A549 (cell line): ENCODE data around the gene YTHDC2. TPM values are rescaled to one million over a fixed set of nuclear protein-coding genes. Genes with fewer than 3 reads are reported as not detected.
"Not testable (repeated sequence)": the region's sequence is repeated elsewhere in the genome, so short reads cannot be mapped to it uniquely, and the experiment has no call there.

Experiments used
- ATAC-seq, 2 experiments: fragments of 200-7000 bp in 1 of 2; fragments of >200 bp in 1 of 2; cut with Nextera tagmentation in 1 of 2; cut with Tn5 transposase in 1 of 2; 3 replicates each; pipeline versions ENCODE4 v1.8.0 to v1.9.1; 2018 to 2020; ENCODE audit warnings: mild to moderate bottlenecking in 1 of 2, moderate library complexity in 1 of 2
- CTCF ChIA-PET: fragments of 300-600 bp; sonication (Branson Sonifier 250); formaldehyde crosslinking; extraction: SDS; loops from one replicate; lab custom pipeline; 2021; ENCODE audit warnings: antibody characterized with exemption, inconsistent platforms; lab: Yijun Ruan, JAX
- POLR2A ChIA-PET: fragments of 350-600 bp; formaldehyde crosslinking; extraction: SDS; loops from one replicate; lab custom pipeline; 2021; ENCODE audit warnings: antibody characterized with exemption, inconsistent platforms; lab: Yijun Ruan, JAX
- DNase-seq, 2 experiments: peaks; one replicate each; pipeline versions ENCODE4 v3.0.0 to v3.0.0-alpha.2; 2011 to 2016; ENCODE audit warnings: low read depth in 1 of 2, low spot score in 1 of 2
- FAIRE-seq: peaks from 2 replicates; lab custom pipeline; 2011; peaks lifted over from hg19 to GRCh38; lab: Jason Lieb, UNC
- H3K27ac ChIP-seq, 2 experiments: fragments of >200 bp; sonication (Bioruptor Twin); formaldehyde crosslinking; 3 replicates each; pipeline ENCODE4 v1.5.1; 2016 to 2017
- H3K4me1 ChIP-seq: fragments of >200 bp; sonication (Bioruptor Twin); formaldehyde crosslinking; 3 replicates; pipeline ENCODE4 v1.6.1; 2016
- H3K4me2 ChIP-seq: fragments of >200 bp; sonication (Bioruptor Twin); formaldehyde crosslinking; 3 replicates; pipeline ENCODE4 v1.6.1; 2016
- H3K4me3 ChIP-seq: fragments of >200 bp; sonication (Bioruptor Twin); formaldehyde crosslinking; 3 replicates; pipeline ENCODE4 v1.5.1; 2016
- H3K9me3 ChIP-seq: fragments of >200 bp; sonication (Bioruptor Twin); formaldehyde crosslinking; 3 replicates; pipeline ENCODE4 v1.6.1; 2016
- BHLHE40 ChIP-seq: IDR thresholded peaks from 2 replicates; pipeline ENCODE4 v1.6.1; 2012; ENCODE audit warnings: low read depth, low read length, inconsistent platforms
- CBX2 ChIP-seq: fragments of 200-600 bp; sonication (generic); IDR thresholded peaks from 2 replicates; pipeline ENCODE4 v1.6.1; 2016; ENCODE audit warnings: low read depth, mild to moderate bottlenecking, borderline replicate concordance
- CHD4 ChIP-seq: fragments of 200-600 bp; sonication (generic); IDR thresholded peaks from 2 replicates; pipeline ENCODE4 v1.6.1; 2016; ENCODE audit warnings: antibody characterized with exemption, mild to moderate bottlenecking, borderline replicate concordance
- EHMT2 ChIP-seq: fragments of 200-600 bp; sonication (generic); IDR thresholded peaks from 2 replicates; pipeline ENCODE4 v1.6.1; 2016; ENCODE audit warnings: antibody characterized with exemption, low read depth, mild to moderate bottlenecking, moderate library complexity
- ESRRA ChIP-seq: fragments of 150-350 bp; IDR thresholded peaks from 2 replicates; pipeline ENCODE4 v1.6.1; 2014; ENCODE audit warnings: mild to moderate bottlenecking, low read length, borderline replicate concordance
- FOXS1 ChIP-seq: fragments of 250-450 bp; sonication (Bioruptor Pico); IDR thresholded peaks from 2 replicates; pipeline ENCODE4 v1.5.0; 2020; ENCODE audit warnings: mild to moderate bottlenecking, moderate library complexity
- GATA3 ChIP-seq: IDR thresholded peaks from 2 replicates; pipeline ENCODE4 v1.6.1; 2012; ENCODE audit warnings: borderline replicate concordance
- HDAC2 ChIP-seq: fragments of 200-600 bp; sonication (generic); IDR thresholded peaks from 2 replicates; pipeline ENCODE4 v1.6.1; 2016
- HOXA7 ChIP-seq: fragments of 250-450 bp; sonication (Bioruptor Pico); IDR thresholded peaks from 2 replicates; pipeline ENCODE4 v1.5.0; 2020; ENCODE audit warnings: mild to moderate bottlenecking, moderate library complexity
- HOXB13 ChIP-seq: fragments of 250-450 bp; sonication (Bioruptor Pico); IDR thresholded peaks from 2 replicates; pipeline ENCODE4 v1.5.0; 2020; ENCODE audit warnings: low read depth, mild to moderate bottlenecking, moderate library complexity
- KDM1A ChIP-seq: fragments of 200-600 bp; sonication (generic); IDR thresholded peaks from 2 replicates; pipeline ENCODE4 v1.6.1; 2016; ENCODE audit warnings: low read depth, mild to moderate bottlenecking
- MAFK ChIP-seq: fragments of 450-650 bp; IDR thresholded peaks from 2 replicates; pipeline ENCODE4 v1.6.1; 2014; ENCODE audit not compliant: partially characterized antibody
- NPAS2 ChIP-seq: fragments of 250-450 bp; sonication (Bioruptor Pico); IDR thresholded peaks from 2 replicates; pipeline ENCODE4 v1.8.0; 2022; ENCODE audit warnings: mild to moderate bottlenecking, moderate library complexity, borderline replicate concordance
- NR3C1 ChIP-seq: fragments of >200 bp; sonication (Bioruptor Twin); formaldehyde crosslinking; IDR thresholded peaks from 3 replicates; pipeline ENCODE4 v1.6.1; 2017
- POLR2A ChIP-seq: IDR thresholded peaks from 2 replicates; pipeline ENCODE4 v1.6.1; 2012; ENCODE audit warnings: mild to moderate bottlenecking, low read length
- RCOR1 ChIP-seq: fragments of 150-350 bp; IDR thresholded peaks from 2 replicates; pipeline ENCODE4 v1.6.1; 2014; ENCODE audit warnings: antibody characterized with exemption, low read length, low read depth
- SMC3 ChIP-seq: fragments of >200 bp; sonication (Bioruptor Twin); formaldehyde crosslinking; IDR thresholded peaks from 3 replicates; pipeline ENCODE4 v1.6.1; 2018; ENCODE audit warnings: inconsistent platforms
- TP53 ChIP-seq: fragments of 250-450 bp; sonication (Bioruptor Pico); IDR thresholded peaks from 2 replicates; pipeline ENCODE4 v1.5.0; 2021; ENCODE audit warnings: mild to moderate bottlenecking, moderate library complexity
- ZNF302 ChIP-seq: fragments of 250-450 bp; sonication (Bioruptor Pico); IDR thresholded peaks from 2 replicates; pipeline ENCODE4 v1.9.0; 2021; ENCODE audit warnings: inconsistent platforms, mild to moderate bottlenecking, moderate library complexity
- WGBS: methylation state at CpG from one replicate; pipeline ENCODE4 v1.1.6; 2017; ENCODE audit errors: missing lambda C conversion rate; 5-methylcytosine and 5-hydroxymethylcytosine counted together
- polyA plus RNA-seq, 4 experiments: library from polyadenylated mRNA; depleted of rRNA in 3 of 4; stranded (reverse); fragments of >200 nt; fragmentation: RNase III in 1 of 4; extraction: RNeasy Plus Mini Kit Qiagen cat#74134 plus additional on column Dnase treatment in 1 of 4; gene quantifications; 2 replicates in 3 of 4; 3 replicates in 1 of 4; pipeline ENCODE4 v1.2.3, GENCODE V29; 2011 to 2017
- TF ChIP-seq, protein P1 (sequence below): IDR thresholded peaks from 2 replicates; pipeline ENCODE4 v1.6.1; 2012
- TF ChIP-seq, protein P2 (sequence below): IDR thresholded peaks from 2 replicates; pipeline ENCODE4 v1.6.1; 2012
- TF ChIP-seq, protein P3 (sequence below): fragments of 150-350 bp; IDR thresholded peaks from 2 replicates; pipeline ENCODE4 v1.6.1; 2014; ENCODE audit warnings: low read depth, mild to moderate bottlenecking, low read length

The YTHDC2 gene
- polyA plus RNA-seq, 2 of the 4 experiments (the other 2 are of a cell fraction), result 16.4 to 19.0 TPM

DNA sequence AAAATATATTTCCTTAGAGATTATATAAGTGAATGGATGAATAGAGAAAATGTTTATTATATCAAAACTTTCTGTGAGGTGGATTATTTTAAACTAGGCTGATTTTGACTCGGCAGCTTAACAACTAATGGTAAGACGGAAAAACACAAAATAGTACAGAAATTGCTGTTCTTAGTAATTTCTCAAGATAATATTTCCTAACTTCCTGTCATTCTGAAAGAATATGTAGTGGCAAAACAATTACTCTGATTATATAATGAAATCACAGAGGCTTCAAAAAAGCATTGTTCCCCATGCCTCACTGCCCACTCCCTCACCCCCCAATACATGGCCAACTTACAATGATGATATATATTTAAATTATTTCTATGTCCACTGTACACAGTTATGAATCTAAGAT lies 85.4 kb downstream of the YTHDC2 start:
- Histone ChIP-seq H3K4me1 (no peaks in the 10 kb centered on the region), H3K9me3 (no peaks in the 10 kb centered on the region), H3K27ac (no peak overlapping the region), H3K4me3 (no peak overlapping the region), H3K4me2 (no peak overlapping the region)
- POLR2A ChIA-PET, result no interaction called here
- FAIRE-seq, result no peak
- DNase-seq, result no peak
- WGBS, result 93% methylated on average over 2 of the region's 2 CpGs
- TF ChIP-seq KDM1A, result no peak
- no peak for TF ChIP-seq ZNF302 (CRISPR knock-in tag)
- no peak for TF ChIP-seq FOXS1
- TF ChIP-seq, protein P1, sequence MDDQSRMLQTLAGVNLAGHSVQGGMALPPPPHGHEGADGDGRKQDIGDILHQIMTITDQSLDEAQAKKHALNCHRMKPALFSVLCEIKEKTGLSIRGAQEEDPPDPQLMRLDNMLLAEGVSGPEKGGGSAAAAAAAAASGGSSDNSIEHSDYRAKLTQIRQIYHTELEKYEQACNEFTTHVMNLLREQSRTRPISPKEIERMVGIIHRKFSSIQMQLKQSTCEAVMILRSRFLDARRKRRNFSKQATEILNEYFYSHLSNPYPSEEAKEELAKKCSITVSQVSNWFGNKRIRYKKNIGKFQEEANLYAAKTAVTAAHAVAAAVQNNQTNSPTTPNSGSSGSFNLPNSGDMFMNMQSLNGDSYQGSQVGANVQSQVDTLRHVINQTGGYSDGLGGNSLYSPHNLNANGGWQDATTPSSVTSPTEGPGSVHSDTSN, result no peak
- no peak for TF ChIP-seq GATA3
- no peak for TF ChIP-seq NPAS2 (CRISPR knock-in tag)
- TF ChIP-seq HDAC2, result no peak
- TF ChIP-seq TP53 (CRISPR knock-in tag), result no peak
- TF ChIP-seq CBX2, result no peak
- no peak for TF ChIP-seq POLR2A
- no peak for TF ChIP-seq ESRRA
- TF ChIP-seq BHLHE40, result no peak
- no peak for TF ChIP-seq SMC3
- no peak for TF ChIP-seq MAFK
- no peak for ATAC-seq
- CTCF ChIA-PET, result interaction anchor here (1.5 to 2.9 kb wide), 2 partner anchors 13 to 603 kb away, joined by 6 to 9 read pairs; no protein-coding TSS in a partner anchor

DNA sequence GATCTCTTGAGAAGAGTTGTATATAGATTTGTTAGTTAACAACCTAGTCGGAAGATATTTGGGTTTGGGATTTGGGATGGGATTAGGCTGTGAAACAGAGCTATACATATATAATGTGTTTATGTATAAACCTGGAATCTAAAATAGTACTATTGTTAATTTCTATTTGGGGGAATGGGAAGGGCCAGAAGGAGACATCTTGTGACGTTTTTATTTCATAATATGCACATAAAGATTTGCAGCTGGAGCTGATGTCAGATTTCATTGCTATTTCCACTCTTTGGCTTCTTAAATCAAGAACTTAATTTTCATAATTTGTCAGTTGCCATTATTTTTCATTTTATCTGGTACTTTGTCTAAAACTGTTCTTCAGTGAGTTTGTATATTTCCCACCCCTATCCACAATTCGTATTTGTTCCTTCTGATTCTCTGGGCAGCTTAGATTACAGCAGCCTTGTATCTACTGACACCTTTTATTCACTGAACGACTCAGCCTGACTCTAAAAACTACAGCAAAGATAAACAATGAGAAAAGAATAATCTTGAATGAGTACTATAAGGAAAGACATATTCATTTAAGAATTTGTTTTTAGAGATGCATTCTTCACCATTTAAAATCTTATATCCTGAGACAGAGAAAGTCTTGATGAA lies 86.9 kb downstream of the YTHDC2 start:
- no peak overlapping the region for H3K27ac ChIP-seq
- CTCF ChIA-PET, result interaction anchor here (0.7 to 2.9 kb wide), 3 partner anchors 12 to 849 kb away, joined by 3 to 9 read pairs (median 3); no protein-coding TSS in a partner anchor
- POLR2A ChIA-PET, result no interaction called here
- no peaks in the 10 kb centered on the region for H3K9me3 ChIP-seq
- H3K4me3 ChIP-seq, result no peak overlapping the region
- no peak for DNase-seq
- H3K4me2 ChIP-seq, result no peak overlapping the region
- H3K4me1 ChIP-seq, result no peaks in the 10 kb centered on the region
- TF ChIP-seq, protein P2, sequence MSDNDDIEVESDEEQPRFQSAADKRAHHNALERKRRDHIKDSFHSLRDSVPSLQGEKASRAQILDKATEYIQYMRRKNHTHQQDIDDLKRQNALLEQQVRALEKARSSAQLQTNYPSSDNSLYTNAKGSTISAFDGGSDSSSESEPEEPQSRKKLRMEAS, result no peak
- ATAC-seq, result no peak
- FAIRE-seq, result no peak
- 65% methylated on average over 4 of the region's 4 CpGs for WGBS

DNA sequence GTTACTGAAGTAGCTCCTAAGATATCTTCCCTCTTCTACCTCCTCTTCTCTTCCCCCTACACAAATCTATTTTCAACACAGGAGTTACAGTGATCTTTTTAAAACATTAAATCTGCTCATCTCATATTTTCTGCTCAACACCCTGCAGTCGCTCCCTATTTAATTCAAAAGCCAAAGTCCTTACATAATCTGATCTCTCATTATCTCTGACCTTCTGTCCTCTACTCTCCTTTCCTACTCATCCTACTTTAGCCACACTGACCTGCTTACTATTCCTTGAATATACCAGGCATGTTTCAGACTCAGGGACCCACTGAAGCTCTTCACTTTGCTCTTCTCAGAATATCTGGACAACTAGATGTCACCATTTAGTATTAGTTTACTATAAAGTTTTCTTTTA lies 87.9 kb downstream of the YTHDC2 start:
- Histone ChIP-seq H3K4me1 (no peaks in the 10 kb centered on the region), H3K9me3 (no peaks in the 10 kb centered on the region), H3K4me3 (no peak overlapping the region), H3K27ac (no peak overlapping the region), H3K4me2 (no peak overlapping the region)
- WGBS, result 100% methylated on average over 1 of the region's 1 CpG
- ChIA-PET POLR2A (no interaction called here), CTCF (interaction anchor here (0.7 to 2.9 kb wide), 3 partner anchors 11 to 605 kb away, joined by 3 to 9 read pairs (median 5); no protein-coding TSS in a partner anchor)
- DNase-seq (no peak), FAIRE-seq (no peak), ATAC-seq (no peak)
- TF ChIP-seq NR3C1 (no peak), HOXA7 (CRISPR knock-in tag) (no peak), CHD4 (no peak), RCOR1 (no peak), HDAC2 (no peak), EHMT2 (no peak), HOXB13 (CRISPR knock-in tag) (no peak)
- TF ChIP-seq, protein P3, sequence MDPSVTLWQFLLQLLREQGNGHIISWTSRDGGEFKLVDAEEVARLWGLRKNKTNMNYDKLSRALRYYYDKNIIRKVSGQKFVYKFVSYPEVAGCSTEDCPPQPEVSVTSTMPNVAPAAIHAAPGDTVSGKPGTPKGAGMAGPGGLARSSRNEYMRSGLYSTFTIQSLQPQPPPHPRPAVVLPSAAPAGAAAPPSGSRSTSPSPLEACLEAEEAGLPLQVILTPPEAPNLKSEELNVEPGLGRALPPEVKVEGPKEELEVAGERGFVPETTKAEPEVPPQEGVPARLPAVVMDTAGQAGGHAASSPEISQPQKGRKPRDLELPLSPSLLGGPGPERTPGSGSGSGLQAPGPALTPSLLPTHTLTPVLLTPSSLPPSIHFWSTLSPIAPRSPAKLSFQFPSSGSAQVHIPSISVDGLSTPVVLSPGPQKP, result no peak

DNA sequence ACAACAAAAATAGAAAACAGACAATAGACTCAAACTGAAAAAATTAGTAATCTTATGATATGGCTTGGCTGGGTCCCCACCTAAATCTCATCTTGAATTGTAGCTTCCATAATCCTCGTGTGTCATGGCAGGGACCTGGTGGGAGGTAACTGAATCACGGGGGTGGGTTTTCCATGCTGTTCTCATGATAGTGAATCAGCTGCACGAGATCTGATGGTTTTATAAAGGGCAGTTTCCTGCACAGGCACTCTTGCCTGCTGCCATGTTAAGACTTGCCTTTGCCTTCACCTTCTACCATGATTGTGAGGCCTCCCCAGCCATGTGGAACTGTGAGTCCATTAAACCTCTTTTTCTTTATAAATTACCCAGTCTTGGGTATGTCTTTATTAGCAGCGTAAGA lies 89.8 kb downstream of the YTHDC2 start:
- WGBS, result 46% methylated on average over 4 of the region's 4 CpGs
- FAIRE-seq, H3K4me3 ChIP-seq, H3K9me3 ChIP-seq, H3K27ac ChIP-seq, DNase-seq, ATAC-seq, H3K4me2 ChIP-seq, H3K4me1 ChIP-seq, POLR2A ChIA-PET: not testable (repeated sequence)
- CTCF ChIA-PET, result interaction anchor here (0.6 to 2.5 kb wide), 5 partner anchors 9 to 1052 kb away, joined by 3 to 14 read pairs (median 3); partner anchors contain the start of gene YTHDC2
